HG03103 (cell line): Measurements from ENCODE around the gene RNF17.

Experiments used
- ATAC-seq: cut with Tn5 transposase; IDR thresholded peaks from one replicate; pipeline ENCODE4 v1.9.1; 2021; ENCODE audit warnings: low read depth; ENCODE audit not compliant: unreplicated experiment

Gene RNF17

GRCh38 chr13:24854311-24854710, 90.3 kb downstream of the RNF17 start:
- ATAC-seq: no peak

- ATAC-seq: no peak
These were observed 95.0 kb downstream of the RNF17 start for GRCh38 chr13:24858953-24859352.

GRCh38 chr13:24860770-24861169, 96.8 kb downstream of the RNF17 start:
- no peak for ATAC-seq

GRCh38 chr13:24861617-24862362, 97.8 kb downstream of the RNF17 start:
- ATAC-seq: no peak

- no peak for ATAC-seq
These were observed 100.0 kb downstream of the RNF17 start for GRCh38 chr13:24863748-24864540.

GRCh38 chr13:24864579-24864978, 100.6 kb downstream of the RNF17 start:
- no peak for ATAC-seq

DNA sequence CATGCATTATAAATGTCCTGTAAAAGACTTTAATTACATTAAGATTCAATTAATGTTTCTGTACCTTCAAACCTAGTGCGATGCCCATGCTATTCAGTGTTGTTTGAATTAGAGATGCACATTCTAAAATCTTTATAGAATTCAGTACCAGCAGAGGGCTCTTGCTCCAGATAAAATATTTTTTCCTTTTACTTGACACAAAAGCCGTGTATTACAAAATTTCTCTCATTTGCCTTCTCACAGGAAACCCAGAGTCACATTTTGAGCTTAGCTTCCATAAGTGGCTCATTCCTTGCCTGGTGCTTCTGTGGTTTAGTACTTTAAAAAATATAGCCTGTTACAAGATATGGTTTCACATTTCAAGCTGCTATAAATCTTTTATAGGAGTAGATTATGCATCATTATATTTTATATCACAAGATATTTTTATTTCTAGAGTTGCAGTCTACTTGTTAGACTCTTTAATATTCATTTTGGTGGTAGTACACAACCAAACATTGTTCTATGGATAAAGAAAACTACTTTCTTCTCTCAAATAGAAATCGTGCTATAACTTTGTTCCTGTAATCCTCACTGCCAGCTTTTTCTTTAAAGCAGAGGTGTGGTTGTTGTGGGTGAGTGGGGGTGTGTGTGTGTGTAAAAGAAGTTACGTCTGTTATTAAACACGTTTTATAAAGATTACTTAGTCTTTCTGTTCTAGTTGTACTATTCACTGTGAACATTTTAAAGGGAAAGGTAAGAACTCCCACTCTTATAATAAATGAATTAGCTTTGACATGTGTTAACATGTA, 101.4 kb downstream of the RNF17 start:
- ATAC-seq: no peak

DNA sequence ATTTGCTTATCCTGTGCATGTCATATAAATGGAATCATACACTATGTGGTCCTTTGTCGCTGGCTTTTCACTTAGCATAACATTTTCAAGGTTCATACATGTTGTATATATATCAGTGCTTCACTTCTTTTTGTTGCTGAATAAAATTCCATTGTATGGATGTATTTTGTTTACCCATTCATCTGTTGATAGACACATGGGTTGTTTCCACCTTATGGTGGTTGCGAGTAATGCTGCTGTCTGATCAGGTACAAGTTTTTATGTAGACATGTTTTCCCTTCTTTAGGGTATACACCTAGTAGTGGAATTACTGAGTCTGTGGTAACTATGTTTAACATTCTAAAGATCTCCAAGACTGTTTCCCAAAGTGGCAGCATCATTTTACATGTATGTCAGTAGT, 102.5 kb downstream of the RNF17 start:
- no peak for ATAC-seq

DNA sequence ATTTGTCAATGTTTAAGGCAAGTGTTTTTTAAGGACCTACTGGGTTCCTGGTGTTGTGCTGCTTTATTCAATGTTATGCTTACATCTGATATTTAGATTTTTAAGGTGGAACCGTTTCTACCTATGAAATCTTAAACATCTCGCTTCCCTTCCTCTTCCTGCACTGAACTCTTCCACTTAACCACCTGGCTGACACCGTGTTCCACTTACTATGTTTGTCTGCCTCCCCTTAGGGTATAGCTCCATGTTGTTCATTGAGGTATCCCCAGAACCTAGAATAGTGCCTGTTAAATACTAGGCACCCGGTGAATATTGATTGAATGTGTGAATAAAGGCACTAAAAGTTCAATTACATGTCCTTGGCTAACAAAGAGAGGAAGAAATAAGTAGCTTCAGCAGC, 104.9 kb downstream of the RNF17 start:
- no peak for ATAC-seq

DNA sequence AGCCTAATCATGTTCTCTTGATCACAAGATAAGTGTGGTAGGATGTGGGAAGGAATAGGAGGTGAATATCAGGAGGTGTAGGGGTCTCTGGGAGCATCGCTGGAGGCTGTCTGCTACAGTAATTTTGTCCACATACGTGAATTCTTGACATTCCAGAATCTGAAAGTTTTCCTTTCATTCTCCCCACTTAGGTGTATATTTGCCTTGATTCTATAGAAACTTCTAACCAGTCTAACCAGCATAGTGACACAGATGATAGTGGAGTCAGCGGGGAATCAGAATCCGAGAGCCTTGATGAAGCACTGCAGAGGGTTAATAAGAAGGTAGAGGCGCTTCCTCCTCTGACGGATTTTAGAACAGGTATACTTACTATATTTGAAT, 106.4 kb downstream of the RNF17 start:
- ATAC-seq: no peak

DNA sequence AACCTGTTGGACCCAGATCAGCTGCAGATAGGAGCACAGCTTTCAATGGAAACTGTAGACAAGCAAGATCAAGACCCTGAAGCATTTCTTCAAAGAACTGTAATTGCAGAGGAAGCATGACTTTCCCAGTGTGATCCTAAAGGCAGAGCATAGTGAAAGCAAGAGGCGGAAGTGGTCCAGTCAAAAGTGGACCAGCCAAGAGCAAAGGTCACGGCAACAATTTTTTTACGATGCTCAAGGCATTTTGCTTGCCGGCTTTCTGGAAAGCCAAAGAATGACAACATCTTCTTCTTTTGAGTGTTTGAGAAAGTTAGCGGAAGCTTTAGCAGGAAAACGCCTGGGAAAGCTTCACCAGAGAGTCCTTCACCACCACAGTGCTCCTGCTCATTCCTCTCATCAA, 111.6 kb downstream of the RNF17 start:
- ATAC-seq: no peak

DNA sequence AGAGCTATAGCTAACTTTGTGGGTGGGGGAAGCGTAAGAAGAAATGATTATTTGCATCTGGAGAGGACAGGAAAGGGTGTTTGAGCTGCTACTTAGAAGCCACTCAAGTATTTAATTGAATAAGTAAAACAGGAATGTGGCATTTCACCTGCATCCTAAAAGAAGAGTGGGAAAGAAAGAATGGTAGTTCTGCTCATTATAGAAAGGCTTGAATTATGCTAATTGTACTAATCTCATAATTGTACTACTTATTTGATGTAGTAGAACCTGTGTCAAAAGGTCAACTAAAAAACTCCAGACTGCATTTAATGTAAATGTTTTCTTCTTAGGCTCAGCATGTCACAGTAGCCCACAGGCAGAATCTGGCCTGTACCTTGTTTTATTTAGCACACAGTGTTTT, 113.6 kb downstream of the RNF17 start:
- no peak for ATAC-seq

- ATAC-seq: no peak
These were observed 114.4 kb downstream of the RNF17 start for GRCh38 chr13:24878340-24878739.

DNA sequence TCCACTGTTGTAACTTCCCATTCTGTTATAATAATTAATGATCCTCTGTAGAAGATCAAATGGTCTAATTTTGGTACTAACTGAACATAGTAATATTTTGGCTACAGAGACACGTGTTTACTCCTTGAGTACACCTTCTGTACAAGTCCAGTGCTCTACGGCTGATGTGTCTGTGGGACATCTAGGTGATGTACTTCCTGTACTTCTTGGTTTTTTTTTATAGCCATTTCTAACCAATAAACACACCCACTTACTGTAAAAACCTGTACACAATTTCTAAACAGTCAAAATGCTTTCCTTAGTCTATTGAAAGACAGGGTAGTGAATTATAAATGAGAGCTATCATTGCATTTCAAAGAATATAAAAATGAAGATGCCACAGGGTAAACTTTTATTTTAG, 118.7 kb downstream of the RNF17 start:
- no peak for ATAC-seq

DNA sequence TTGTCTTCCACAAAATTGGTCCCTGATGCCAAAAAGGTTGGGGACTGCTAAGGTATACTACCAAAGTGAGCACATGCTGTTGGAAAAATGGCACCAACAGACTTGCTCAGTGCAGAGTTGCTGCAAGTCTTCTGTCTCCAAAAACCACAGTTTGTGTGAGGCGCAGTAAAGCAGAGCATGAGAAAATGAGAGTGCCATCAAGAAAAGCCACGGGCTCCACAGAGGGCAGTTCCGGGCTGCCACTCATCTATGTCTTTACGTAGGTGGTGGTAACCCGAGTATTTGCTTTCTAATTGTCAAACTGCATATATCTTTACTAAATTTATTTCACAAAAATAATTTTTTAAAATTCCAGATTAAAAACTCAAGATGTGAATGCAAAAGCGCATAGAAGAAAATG, 123.8 kb downstream of the RNF17 start:
- no peak for ATAC-seq

- ATAC-seq: no peak
These were observed 124.4 kb downstream of the RNF17 start for GRCh38 chr13:24888291-24888931.

DNA sequence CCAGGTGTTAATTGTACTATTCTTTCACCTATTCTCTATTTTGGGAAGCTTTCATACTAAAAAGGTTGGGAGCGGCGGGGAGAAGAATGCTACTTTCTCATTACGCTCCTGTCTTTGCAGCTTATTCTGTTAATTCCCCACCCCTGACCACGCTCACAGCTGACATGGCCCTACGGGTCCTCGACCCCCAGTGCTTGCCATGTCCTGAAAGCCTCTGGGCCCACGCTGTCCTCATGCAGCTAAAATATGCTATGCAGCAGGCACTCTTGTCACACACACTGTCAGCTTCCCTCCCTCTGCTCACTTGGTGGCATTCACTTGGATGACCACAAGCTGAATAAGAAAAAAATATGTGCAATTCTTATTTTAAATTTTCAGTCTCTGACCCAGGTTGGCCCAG, 126.3 kb downstream of the RNF17 start:
- ATAC-seq: no peak

GRCh38 chr13:24891476-24892108, 127.6 kb downstream of the RNF17 start:
- ATAC-seq: no peak

DNA sequence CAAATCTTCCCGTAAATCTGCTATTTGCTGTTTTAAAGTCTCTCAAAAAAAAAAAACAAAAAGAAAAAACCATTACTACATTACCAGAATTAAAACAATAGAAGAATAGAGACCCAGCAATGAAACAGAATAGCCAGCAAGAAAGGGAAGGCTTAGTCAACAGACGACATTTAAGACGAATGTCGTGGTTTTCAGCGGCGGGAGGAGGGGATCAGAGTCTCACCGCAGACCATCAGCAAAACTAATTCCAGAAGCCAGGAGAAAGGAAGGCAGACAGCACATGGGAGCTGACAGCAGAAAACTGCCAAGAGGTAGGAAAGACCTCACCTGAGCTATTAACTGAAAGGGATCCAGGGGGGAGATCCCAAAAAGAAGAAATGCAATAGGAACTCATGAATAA, 128.9 kb downstream of the RNF17 start:
- no peak for ATAC-seq

- no peak for ATAC-seq
These were observed 129.9 kb downstream of the RNF17 start for GRCh38 chr13:24893863-24894262.
